NCI-H1930 (cell line): ENCODE results near the gene SCGB1D2.

Experiments
- DNase-seq, 2 experiments: peaks; one replicate each; lab custom pipeline; 2025; lab: John Stamatoyannopoulos, UW

SCGB1D2 gene

GRCh38 chr11:62260261-62260953 lies 18.4 kb downstream of the SCGB1D2 start:
- DNase-seq = no peak

- DNase-seq = no peak
Observed at GRCh38 chr11:62264004-62264403, 22.0 kb downstream of the SCGB1D2 start.

GRCh38 chr11:62266558-62266957 lies 24.5 kb downstream of the SCGB1D2 start:
- DNase-seq = no peak

- no peak for DNase-seq
Observed at GRCh38 chr11:62267050-62267449, 25.0 kb downstream of the SCGB1D2 start.

- DNase-seq = no peak
Observed at GRCh38 chr11:62267576-62267975, 25.5 kb downstream of the SCGB1D2 start.

GRCh38 chr11:62269654-62270278 lies 27.7 kb downstream of the SCGB1D2 start, which contains the start of gene SCGB2A2:
TSS of gene SCGB2A2 (plus strand) at chr11:62270158. CDS start at chr11:62270217, 59 bp downstream.
- DNase-seq = no peak

GRCh38 chr11:62273284-62273683 lies 31.2 kb downstream of the SCGB1D2 start:
- no peak for DNase-seq

GRCh38 chr11:62273789-62274275 lies 31.8 kb downstream of the SCGB1D2 start:
- no peak for DNase-seq

- DNase-seq = no peak
Observed at GRCh38 chr11:62280452-62280851, 38.4 kb downstream of the SCGB1D2 start.
